Mucosa of rectum (tissue), 2 donors: ENCODE data around the gene LENG8.
"Not testable (repeated sequence)": the region's sequence is repeated elsewhere in the genome, so short reads cannot be mapped to it uniquely, and the experiment has no call there.

Source experiments
- H3K27ac ChIP-seq, 2 donors: one replicate each; pipeline ENCODE4 v1.7.0; 2013; ENCODE audit warnings: inconsistent platforms in 2 of 2, low read depth in 2 of 2, low read length in 2 of 2
- H3K27me3 ChIP-seq, 2 donors: one replicate each; pipeline ENCODE4 v1.7.0; 2013; ENCODE audit warnings: low read length in 2 of 2; ENCODE audit not compliant: control insufficient read depth in 2 of 2, insufficient read depth in 2 of 2
- H3K36me3 ChIP-seq, 2 donors: one replicate each; pipeline ENCODE4 v1.7.0; 2013; ENCODE audit warnings: low read length in 2 of 2; ENCODE audit not compliant: control insufficient read depth in 2 of 2, insufficient read depth in 2 of 2
- H3K4me1 ChIP-seq, 2 donors: one replicate each; pipeline ENCODE4 v1.7.0; 2013; ENCODE audit warnings: low read length in 2 of 2, mild to moderate bottlenecking in 1 of 2; ENCODE audit not compliant: control insufficient read depth in 2 of 2, insufficient read depth in 2 of 2
- H3K4me3 ChIP-seq, 2 donors: one replicate each; pipeline ENCODE4 v1.7.0; 2013; ENCODE audit warnings: low read length in 2 of 2
- H3K9ac ChIP-seq, 2 donors: one replicate each; pipeline ENCODE4 v1.7.0; 2013; ENCODE audit warnings: low read length in 2 of 2, low read depth in 1 of 2, mild to moderate bottlenecking in 1 of 2
- H3K9me3 ChIP-seq, 2 donors: one replicate each; pipeline ENCODE4 v1.7.0; 2013; ENCODE audit warnings: low read length in 2 of 2; ENCODE audit not compliant: control insufficient read depth in 2 of 2
- donor health status: healthy.
- donor health status: Normal muscosa, but diverticular disease.

Gene LENG8

GRCh38 chr19:54482889-54483288 lies 33.9 kb downstream of the LENG8 start:
- Histone ChIP-seq H3K27ac (no peak overlapping the region), H3K36me3 (no peaks in the 10 kb centered on the region), H3K4me1 (peaks cover 2 to 4% of the 10 kb centered on the region in 2 donors), H3K9me3 (no peaks in the 10 kb centered on the region), H3K4me3 (no peak overlapping the region), H3K27me3 (peaks cover 0 to 4% of the 10 kb centered on the region in 2 donors), H3K9ac (no peak overlapping the region)

GRCh38 chr19:54484451-54484850 lies 35.5 kb downstream of the LENG8 start:
- no peaks in the 10 kb centered on the region for H3K9me3 ChIP-seq
- H3K36me3 ChIP-seq = no peaks in the 10 kb centered on the region
- no peak overlapping the region for H3K27ac ChIP-seq
- H3K4me1 ChIP-seq = peaks cover 2% of the 10 kb centered on the region in 2 donors
- H3K27me3 ChIP-seq = peaks cover 0 to 4% of the 10 kb centered on the region in 2 donors
- no peak overlapping the region for H3K9ac ChIP-seq
- no peak overlapping the region for H3K4me3 ChIP-seq

- Histone ChIP-seq H3K27ac (no peak overlapping the region), H3K9ac (no peak overlapping the region), H3K4me1 (peaks cover 2% of the 10 kb centered on the region in 2 donors), H3K4me3 (no peak overlapping the region), H3K36me3 (no peaks in the 10 kb centered on the region), H3K9me3 (no peaks in the 10 kb centered on the region), H3K27me3 (peaks cover 0 to 4% of the 10 kb centered on the region in 2 donors)
Measured at GRCh38 chr19:54485851-54486250, 36.9 kb downstream of the LENG8 start.

- Histone ChIP-seq H3K27ac (no peak overlapping the region), H3K9ac (no peak overlapping the region), H3K9me3 (no peaks in the 10 kb centered on the region), H3K4me1 (no peaks in the 10 kb centered on the region), H3K36me3 (no peaks in the 10 kb centered on the region), H3K4me3 (no peak overlapping the region), H3K27me3 (peaks cover 0 to 1% of the 10 kb centered on the region in 2 donors)
Measured at GRCh38 chr19:54489341-54489740, 40.3 kb downstream of the LENG8 start.

- Histone ChIP-seq H3K4me3 (no peak overlapping the region), H3K9me3 (no peaks in the 10 kb centered on the region), H3K27ac (no peak overlapping the region), H3K27me3 (no peaks in the 10 kb centered on the region), H3K4me1 (no peaks in the 10 kb centered on the region), H3K9ac (no peak overlapping the region), H3K36me3 (no peaks in the 10 kb centered on the region)
Measured at GRCh38 chr19:54489766-54490165, 40.8 kb downstream of the LENG8 start.

GRCh38 chr19:54492568-54492967 lies 43.6 kb downstream of the LENG8 start:
- H3K4me1 ChIP-seq = no peaks in the 10 kb centered on the region
- H3K9ac ChIP-seq = no peak overlapping the region
- peaks cover 0 to 3% of the 10 kb centered on the region in 2 donors for H3K27me3 ChIP-seq
- no peak overlapping the region for H3K27ac ChIP-seq
- no peaks in the 10 kb centered on the region for H3K9me3 ChIP-seq
- H3K4me3 ChIP-seq = no peak overlapping the region
- H3K36me3 ChIP-seq = no peaks in the 10 kb centered on the region

GRCh38 chr19:54493056-54493455 lies 44.1 kb downstream of the LENG8 start:
- H3K27me3 ChIP-seq, H3K36me3 ChIP-seq, H3K27ac ChIP-seq, H3K4me3 ChIP-seq, H3K4me1 ChIP-seq, H3K9me3 ChIP-seq, H3K9ac ChIP-seq: not testable (repeated sequence)

GRCh38 chr19:54493967-54494585 lies 45.1 kb downstream of the LENG8 start:
- peaks cover 0 to 3% of the 10 kb centered on the region in 2 donors for H3K27me3 ChIP-seq
- no peaks in the 10 kb centered on the region for H3K36me3 ChIP-seq

GRCh38 chr19:54495284-54495683 lies 46.3 kb downstream of the LENG8 start:
- H3K9ac ChIP-seq, H3K27ac ChIP-seq, H3K4me1 ChIP-seq, H3K36me3 ChIP-seq, H3K27me3 ChIP-seq, H3K9me3 ChIP-seq, H3K4me3 ChIP-seq: not testable (repeated sequence)

More at GRCh38 chr19:54493967-54494585, 45.1 kb downstream of the LENG8 start:
- H3K9ac ChIP-seq = no peak overlapping the region
- no peak overlapping the region for H3K27ac ChIP-seq
- no peaks in the 10 kb centered on the region for H3K4me1 ChIP-seq
- no peaks in the 10 kb centered on the region for H3K9me3 ChIP-seq
- no peak overlapping the region for H3K4me3 ChIP-seq

- H3K4me3 ChIP-seq, H3K9ac ChIP-seq, H3K36me3 ChIP-seq, H3K27ac ChIP-seq, H3K9me3 ChIP-seq, H3K27me3 ChIP-seq, H3K4me1 ChIP-seq: not testable (repeated sequence)
Measured at GRCh38 chr19:54497747-54498450, 48.9 kb downstream of the LENG8 start.
